Measurements from ENCODE around the gene ACAP3. TPM values are rescaled to one million over a fixed set of nuclear protein-coding genes. Genes with fewer than 3 reads are reported as not detected.

Gene ACAP3
- total RNA-seq, 1 donor from 2014 or later = 51.3 TPM

DNA sequence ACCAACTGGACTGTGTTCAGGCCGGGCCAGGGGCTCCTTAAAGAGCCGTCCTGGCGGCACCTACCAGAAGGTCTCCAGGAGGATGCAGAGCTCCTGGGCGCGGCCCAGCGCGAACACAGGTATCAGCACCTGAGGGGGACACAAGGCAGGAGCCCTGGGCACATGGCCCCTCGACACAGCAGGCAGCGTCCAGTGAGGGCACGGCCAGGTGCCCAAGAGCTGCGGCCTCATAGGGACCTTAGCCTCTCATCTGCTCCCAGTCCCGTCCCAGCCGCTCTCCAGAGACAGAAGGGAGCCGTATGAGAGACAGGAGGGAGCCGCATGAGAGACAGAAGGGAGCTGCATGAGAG lies 6.5 kb upstream of the ACAP3 start:
- DNase-seq = no peak

DNA sequence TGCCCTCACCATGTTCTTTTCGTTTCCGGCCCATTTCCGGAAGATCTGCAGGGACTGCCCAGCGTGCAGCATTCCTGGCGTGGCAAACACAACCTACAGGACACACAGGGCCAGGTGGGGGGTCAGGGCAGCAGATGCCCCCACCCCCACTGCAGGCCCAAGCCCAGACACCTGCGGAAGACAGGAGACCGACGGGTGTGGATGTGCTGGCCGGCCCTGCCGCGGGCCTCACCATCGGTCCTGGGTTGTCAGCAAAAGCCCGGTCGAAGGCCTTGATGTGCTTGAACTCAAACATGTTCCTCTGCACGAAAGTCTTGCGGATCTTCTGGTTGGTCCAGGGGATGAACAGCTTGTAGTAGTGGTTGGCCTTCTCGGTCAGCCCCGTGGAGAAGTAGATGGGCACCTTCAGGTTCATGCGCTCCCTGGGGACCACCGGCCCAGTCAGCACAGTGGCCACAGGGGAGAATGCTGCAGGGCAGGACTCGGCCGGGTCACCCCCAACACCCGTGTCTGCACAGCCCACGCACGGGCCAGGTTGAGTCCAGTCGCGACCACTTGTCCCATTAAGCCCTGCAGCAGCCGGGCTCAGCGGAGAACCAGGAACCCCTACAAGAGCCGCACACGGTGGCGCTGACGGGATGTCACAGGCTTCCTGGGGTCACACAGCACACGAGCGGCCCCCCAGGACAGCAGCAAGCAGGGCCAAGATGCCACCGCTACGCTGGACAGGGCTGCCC lies 5.9 kb upstream of the ACAP3 start:
- DNase-seq = no peak

DNA sequence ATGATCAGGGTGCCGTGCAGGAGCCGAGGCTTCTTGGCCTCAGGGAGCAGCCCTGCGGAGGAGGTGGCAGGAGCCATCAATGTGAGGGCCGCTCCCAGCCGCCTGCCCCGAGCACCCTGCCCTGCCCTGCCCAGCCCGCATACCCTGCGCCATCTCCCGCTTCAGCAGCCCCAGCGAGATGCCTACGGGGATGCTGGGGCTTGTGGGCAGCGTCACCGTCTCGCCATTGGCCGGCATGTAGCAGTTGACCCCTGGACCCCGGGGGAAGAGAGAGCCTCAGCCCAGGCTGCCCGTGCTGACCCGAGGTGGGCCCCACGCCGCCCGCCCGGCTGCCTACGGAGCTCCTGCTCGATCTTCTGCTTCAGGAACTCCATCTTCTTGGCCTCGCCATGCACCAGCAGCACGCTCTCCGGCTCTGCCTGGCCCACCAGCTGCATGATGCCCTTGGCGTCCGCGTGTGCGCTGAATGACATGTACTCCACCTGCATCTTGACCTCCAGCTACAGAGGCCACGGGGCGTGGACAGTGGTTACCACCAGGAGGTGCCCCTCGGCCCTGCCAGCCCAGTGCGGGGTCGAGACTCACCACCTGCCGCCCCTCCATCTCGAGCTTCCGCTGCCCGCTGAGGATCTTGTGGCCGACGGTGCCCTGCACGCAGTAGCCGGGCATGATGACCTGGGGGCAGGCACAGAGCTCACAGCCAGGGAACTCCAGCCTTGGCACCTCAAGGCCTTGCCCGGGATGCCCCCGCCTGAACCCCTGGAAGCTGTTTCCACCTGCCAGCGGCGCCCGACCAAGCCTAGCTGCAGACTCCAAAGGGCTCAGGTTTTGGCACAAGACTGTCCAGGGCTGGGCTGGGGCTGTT lies 5.0 kb upstream of the ACAP3 start:
- no peak for DNase-seq

DNA sequence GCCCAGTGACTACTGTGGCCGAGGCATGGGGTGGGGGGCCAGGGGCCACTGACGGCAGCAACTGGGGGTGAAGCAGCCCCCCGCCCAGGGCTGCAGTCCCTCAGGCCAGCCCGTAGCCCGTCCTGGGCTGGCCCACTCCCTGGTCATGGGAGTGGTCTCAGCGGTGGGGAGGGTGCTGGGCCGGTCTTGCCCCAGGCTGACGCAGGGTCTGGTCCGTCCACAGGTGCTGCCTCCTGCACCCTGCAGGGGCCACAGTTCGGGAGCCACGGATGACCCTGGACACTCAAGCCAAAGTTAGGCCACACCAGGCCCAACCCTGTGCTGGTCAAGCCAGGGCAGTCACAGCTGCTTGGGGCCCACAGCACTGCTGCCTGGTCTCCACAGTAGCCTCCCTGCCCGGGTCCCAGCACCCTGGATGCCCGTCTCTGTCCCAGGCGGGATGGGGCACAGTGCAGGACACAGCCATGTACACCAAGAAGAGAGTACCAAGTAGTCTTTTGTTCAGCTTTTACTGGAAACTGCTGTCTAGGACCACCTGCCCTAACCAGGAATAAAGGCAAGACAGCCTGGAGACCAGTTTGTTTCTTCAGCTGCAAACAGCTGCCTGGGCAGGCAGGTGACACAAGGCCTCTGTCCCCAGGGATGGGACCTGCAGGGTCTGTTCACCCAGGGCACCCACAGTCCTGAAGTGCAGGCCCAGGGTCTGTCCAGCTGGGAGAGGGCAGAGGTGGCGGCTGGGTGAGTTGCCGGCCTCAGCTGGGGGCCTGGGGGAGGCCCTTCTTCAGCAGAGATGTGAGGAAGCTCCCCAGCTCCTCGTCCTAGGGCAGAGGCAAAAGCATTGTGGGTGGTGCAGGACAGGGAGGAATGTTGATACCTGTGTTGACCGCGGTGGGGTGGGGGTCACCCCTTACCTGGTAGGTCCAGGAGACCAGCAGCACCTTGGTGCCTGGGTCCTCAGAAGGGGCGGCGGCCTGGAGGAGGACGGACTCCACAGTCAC lies 3.7 kb upstream of the ACAP3 start:
- no peak for DNase-seq

DNA sequence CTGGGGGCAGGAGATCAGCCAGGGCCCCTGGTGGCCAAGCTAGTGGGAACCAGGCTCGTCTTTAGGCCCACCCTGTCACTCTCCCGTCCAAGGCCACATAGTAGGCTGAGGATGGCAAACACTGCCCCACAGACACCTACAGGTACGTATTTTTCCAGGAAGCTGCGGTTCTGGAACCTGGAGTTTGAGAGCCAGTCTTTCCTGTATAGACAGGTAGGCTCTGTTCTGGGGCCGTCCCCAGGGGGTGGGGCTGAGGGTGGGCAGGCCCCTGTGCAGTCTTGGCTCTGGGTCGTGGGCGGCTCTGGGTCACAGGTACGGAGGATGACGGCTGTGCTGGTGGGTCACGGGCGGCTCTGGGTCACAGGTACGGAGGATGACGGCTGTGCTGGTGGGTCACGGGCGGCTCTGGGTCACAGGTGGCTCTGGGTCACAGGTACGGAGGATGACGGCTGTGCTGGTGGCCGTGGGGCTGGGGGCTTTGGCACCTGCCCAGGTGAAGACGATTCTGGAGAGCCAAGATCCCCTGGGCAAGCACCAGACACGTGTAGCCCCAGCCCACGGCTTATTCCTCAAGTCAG lies 2.8 kb upstream of the ACAP3 start:
- DNase-seq = no peak

DNA sequence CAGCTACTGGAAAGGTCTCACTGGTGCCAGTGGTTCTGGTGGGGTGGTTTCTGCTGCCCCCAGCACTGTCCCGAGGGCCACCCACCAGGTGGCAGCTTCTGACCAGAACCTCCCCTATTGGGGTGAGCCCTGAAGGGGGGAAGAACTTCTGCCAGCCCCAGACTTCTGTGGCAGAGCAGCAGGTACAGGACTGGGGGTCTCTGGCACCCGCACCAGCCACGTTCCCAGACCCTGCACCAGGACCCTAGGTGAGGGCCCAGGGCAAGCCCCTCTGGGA lies 2.3 kb upstream of the ACAP3 start:
- no peak for DNase-seq

DNA sequence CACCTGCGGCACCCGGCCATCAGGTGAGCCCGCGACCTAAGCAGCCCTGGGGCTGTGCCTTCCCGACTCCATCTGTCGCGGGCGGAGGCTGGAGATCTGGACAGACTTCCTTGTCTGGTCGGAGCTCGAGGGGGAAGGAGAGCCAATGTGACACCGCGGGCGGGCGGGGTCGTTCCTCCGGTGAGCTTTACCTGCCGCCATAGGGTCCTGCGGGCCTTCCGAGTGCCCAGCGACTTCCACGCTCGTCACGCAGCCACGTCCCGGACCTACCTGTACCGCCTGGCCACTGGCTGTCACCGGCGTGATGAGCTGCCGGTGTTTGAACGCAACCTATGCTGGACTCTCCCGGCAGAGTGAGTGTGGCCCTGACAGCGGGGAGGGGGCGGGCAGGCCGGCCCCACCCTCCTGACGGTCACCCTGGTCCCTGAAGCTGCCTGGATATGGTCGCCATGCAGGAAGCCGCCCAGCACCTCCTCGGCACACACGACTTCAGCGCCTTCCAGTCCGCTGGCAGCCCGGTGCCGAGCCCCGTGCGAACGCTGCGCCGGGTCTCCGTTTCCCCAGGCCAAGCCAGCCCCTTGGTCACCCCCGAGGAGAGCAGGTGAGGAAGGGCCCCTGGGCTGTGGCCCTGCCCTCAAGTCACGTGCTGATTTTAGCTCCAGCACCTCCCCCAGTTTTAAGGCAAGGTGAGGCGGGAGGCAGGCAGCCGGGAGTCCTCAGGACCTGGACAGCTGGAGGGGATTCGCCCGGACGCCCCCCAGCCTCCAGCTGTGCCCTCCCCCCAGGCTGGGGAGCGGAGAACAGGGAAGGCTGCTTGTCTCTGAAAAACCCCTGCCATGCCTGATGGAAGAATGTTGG lies 1.8 kb upstream of the ACAP3 start:
- no peak for DNase-seq

DNA sequence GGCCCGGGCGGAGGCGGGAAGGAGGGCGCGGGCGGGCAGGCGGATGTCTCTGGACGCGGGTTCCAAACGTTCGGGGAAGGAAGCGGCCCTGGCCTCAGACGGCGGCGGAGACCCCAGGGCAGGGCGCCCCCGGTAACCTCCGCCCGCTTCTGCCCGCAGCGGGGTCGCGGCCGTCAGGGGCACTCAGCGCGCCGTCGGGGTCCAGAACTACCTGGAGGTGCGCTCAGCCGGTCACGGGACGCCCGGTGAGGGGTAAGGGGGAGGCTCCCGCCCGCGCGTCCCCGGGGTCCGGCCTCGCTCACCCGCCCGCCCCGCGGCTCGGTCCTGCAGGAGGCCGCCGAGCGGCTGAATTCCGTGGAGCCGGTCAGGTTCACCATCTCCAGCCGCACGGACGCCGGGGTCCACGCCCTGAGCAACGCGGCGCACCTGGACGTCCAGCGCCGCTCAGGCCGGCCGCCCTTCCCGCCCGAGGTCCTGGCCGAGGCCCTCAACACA lies 1.1 kb upstream of the ACAP3 start:
- DNase-seq = no peak

DNA sequence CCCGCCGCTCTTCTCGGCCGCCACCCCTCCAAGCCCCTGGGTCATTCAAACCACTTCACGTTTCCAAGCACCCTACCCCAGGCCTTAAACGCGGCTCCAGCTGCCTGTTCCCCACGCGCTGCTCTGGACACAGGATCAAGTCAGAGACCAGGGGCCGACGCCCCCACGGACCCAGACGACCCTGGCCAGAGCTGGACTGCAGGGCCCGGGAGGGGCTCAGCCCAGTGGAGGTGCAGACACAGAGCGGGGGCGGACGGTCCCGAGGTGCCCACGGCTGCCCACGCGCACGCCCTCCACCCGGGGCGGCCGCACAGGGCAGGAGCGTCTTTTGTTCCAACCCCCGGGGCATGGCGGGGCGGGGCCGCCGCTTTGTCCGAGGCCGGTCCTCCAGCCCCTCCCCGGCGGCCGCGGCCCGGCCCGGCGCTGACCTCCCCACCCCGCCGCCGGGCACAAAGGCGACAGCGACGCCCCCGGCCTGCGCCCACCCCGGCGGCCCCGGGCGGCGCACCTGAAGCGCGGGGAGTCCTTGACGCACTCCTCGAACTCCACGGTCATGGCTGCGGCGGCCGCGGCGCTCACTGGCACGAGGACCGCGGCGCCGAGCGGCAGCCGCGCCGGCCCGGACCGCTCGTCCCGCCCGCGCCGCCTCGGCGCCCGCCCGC lies 338 bp downstream of the ACAP3 start:
- peak; percentile 45 for DNase-seq

DNA sequence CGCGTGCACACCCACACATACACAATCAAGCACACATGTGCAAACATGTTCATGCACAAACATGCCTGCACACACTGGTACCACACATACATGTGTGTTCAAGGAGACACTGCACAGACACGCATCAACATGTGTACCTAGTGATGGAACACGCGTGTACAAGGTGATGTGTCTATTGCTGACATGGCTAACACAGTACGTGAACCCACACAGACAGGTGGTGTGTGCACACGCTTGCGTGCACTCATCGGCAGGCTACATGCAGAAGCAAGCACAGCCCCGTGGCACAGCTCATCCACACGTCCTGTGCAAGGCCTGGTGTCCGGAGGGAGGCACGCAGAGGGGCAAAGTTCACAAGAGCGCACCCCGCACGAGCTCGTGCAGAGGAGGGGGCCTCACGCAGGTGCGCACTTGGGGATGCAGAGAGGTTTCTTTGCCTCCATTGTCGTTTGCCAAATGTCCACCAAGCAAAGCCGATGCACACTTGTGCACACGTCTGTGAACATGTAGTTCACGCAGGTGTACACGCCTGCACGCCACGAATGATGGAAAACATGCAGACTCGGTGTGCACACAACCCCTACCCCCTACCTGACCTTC lies 969 bp downstream of the ACAP3 start:
- no peak for DNase-seq

DNA sequence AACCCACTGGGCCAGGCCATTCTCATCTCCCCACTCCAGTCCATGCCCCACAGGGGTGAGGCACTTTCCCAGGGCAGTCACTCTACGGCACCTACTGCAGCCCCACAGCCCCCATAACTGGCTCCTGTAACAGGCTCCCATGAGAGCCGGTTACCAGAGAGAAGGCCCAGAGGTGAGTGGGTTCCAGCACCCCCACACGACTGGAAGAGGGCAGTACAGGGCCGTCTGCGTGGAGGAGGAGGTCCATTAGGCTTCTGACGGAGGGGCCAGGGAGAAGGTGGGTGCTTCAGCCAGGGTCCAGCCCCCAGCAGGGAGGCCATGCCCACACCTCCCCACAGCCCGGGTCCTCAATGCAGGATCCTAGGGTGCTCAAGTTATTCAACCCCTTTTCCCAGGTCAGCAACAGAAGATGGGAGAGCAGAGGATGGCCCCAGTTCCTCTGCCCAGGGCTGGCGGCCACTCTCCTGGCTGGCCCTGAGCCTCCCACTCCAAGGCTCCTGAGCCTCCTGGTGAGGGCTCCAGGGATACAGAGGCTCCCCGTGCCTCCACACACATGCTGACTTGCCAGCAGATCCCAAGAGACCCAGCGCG lies 1.6 kb downstream of the ACAP3 start:
- no peak for DNase-seq

DNA sequence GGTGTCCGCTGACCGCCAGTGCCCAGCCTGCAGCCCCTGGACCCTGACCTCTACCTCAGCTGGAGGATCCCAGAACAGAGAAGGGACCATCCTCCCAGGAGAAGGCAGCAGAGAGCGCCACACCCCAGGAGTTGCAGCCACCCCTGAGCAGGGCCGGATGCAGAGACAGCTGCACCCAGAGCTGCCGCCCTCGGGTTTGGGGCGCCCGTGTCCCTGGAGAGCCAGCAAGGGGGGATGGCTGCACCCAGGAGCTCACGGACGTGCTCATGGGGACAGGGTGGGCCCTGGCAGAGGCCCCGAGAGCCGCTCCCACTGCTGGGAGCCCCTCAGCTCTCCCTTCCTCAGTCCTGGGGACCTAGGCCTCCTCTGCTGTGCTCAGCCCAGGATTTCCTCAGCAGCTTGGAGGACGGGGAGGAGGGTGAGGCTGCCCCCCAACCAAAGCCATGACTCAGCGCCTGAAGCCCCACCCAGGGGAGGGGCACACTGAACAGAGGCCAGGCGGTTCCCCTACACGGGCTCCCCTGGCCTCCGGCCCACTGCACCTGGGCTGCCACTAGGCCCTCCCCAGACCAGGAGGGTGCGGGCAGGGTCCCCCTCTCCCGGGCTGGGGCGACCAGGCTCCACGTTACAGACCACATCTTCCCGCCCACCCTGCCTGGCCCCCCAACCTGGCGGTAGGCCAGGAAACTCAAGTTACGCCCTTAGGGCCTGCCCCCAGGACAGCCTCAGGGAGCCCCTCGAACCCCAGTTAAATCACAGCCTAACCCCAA lies 2.2 kb downstream of the ACAP3 start:
- DNase-seq = peak; percentile 16

DNA sequence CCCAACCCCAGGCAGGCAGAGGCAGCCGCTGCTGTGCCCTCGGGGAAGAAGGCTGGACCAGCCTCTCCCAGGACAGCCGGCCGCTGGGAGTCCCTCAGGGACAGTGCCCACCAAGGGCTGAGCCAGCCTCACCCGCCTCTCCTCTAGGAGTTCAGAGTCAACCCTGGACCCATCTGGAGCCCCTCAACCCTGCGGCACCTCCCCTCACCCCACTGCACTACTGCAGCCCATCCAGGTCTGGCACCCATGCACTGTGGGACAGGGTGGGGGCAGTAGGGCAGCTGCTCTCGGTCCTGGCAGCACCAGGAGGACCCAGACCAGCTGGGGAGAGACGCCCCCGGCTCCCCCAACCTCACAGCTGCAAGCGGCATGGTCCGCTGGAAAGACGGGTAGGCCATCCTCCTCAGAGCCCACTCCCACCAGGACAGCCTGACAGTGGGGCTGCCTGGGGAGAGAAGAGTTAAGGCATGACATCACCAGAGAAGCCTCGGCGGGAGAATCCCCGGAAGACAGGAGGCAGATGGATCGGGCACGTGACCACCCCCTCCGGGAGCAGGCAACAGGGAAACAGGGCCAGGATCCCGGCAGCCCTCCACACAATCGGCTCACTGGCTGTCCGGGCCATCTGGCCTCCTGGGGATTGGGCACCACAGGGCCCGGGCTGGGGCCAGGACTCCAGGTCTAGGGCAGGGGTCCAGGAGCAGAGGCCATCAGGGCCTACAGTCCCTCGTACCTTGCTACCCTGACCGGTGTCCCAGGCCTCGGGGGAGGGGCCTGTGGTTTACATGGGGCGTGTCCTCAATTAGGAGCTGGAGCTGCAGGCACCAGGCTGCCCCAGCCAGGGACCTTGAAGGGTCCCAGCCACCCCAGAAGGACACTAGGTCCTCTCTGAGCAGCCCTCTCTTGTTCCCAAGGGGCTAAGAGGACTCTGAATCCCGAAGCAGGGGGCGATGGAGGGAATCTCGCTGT lies 3.1 kb downstream of the ACAP3 start:
- peak; percentile 91 for DNase-seq

DNA sequence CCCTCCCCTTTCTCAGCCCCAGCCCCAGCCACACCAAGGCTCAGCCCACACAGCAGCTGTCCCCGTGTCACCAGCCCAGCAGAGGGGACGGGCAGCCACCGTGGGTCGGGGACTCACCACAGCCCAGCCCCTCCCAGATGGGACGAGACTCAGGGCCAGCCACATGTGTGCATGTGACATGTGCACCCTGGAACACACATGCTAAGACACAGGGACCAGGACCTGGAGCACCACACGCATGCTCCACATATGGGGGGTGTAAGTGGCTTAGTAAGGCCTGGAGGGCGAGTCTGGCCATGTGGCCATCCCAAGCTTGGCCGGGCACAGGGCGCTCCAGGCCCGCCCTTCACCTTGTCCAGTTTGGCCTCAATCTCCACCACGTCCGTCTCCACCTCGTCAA lies 4.0 kb downstream of the ACAP3 start:
- DNase-seq = no peak

DNA sequence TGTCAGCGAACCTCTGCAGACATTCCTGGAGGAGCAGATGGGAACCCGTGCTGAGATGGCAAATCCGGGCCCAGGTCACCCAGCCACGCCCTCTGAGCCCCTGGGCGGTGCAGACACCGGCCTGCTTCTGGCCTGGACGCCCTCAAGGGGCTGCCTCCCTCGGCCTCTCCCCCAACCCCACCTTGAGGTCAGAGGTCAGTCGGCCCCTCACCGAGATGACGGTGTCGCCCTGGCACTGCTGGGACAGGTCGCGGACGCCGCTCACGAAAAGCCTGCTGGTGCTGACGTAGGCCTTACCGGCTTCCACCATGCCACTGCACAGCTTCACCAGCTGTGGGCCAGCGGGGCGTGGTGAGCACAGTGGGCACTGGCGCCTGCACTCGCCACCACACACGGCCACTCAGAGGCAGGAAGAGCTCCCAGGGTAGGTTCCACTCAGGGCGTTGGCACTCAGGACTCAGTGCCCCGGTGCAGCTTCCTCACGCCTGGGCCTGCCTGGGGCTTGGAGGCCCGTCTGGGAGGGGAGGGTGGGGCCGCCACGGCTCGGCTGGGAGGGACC lies 4.7 kb downstream of the ACAP3 start:
- no peak for DNase-seq

DNA sequence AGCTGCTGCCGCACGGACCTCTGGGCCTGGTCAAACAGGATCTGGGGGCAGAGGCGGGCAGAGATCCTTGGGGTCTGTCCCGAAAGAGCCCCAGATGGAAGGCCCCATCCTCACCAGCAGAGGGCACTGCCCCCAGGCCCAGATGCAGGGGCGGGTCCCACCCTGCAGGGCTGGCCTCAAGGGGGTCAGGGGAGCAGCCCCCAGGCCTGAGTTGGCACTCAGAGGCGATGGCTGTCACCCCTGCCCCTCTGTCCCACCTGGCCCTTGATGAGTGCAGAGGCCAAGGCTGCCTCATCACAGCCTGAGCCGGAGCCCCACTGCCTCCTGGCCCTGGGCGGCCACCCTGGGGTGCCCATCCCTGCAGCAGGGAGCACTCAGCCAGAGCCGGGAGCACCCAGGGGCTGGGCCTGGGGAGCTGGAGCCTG lies 5.7 kb downstream of the ACAP3 start:
- DNase-seq = no peak

DNA sequence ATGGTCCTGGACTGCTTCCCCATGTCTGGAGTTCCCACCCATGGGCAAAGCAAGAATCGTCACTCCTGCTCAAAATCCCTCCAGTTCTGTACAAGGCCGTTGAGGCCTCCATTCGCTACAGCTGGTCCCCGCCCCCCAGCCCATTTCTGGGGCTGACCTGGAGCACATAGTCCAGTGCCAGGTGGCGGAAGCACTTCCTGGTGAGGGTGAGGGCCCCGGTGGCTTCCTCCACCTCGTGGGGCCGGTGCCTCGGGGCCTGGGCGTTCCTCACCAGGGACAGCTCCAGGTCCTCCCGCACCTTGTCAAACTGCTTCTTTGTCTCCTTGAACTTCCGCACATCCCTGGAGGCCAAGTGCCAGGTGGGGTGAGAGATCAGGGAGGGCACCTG lies 7.4 kb downstream of the ACAP3 start:
- no peak for DNase-seq

All from occipital lobe (tissue), 2 donors.